ENCODE measurements around the gene ASCL2. TPM values are rescaled to one million over a fixed set of nuclear protein-coding genes. Genes with fewer than 3 reads are reported as not detected.

ASCL2 gene
- total RNA-seq, 1 donor from 2014 or later, result not detected

- intact Hi-C loops (cut with micrococcal nuclease), result no loop called here
- H3K27ac ChIP-seq (replicated peaks), result no peak overlapping the region
These were observed 40.6 kb downstream of the ASCL2 start for GRCh38 chr11:2229713-2230297.

GRCh38 chr11:2224254-2224653 lies 46.1 kb downstream of the ASCL2 start:
- H3K4me1 ChIP-seq, result no peaks in the 10 kb centered on the region
- no peaks in the 10 kb centered on the region for H3K36me3 ChIP-seq
- intact Hi-C loops (cut with micrococcal nuclease), result no loop called here
- H3K4me3 ChIP-seq, result no peak overlapping the region
- H3K27ac ChIP-seq (replicated peaks), result no peak overlapping the region
- TF ChIP-seq CTCF (IDR thresholded peaks at IDR 0.05; ENCODE audit: borderline replicate concordance), result no peak
- peaks cover 21% of the 10 kb centered on the region for H3K9me3 ChIP-seq (replicated peaks)
- H3K27me3 ChIP-seq (ENCODE audit: low read depth), result peaks cover 30% of the 10 kb centered on the region
- DNase-seq, result no peak

More at GRCh38 chr11:2229713-2230297, 40.6 kb downstream of the ASCL2 start:
- no peaks in the 10 kb centered on the region for H3K36me3 ChIP-seq
- TF ChIP-seq CTCF (IDR thresholded peaks at IDR 0.05; ENCODE audit: borderline replicate concordance), result no peak
- peaks cover 31% of the 10 kb centered on the region for H3K9me3 ChIP-seq (replicated peaks)
- no peak for DNase-seq
- no peaks in the 10 kb centered on the region for H3K4me1 ChIP-seq
- H3K4me3 ChIP-seq, result no peak overlapping the region
- H3K27me3 ChIP-seq (ENCODE audit: low read depth), result peaks cover 22% of the 10 kb centered on the region

GRCh38 chr11:2223153-2223794 lies 47.1 kb downstream of the ASCL2 start:
- no peak overlapping the region for H3K27ac ChIP-seq (replicated peaks)
- H3K27me3 ChIP-seq (ENCODE audit: low read depth), result peaks cover 30% of the 10 kb centered on the region
- no peaks in the 10 kb centered on the region for H3K36me3 ChIP-seq
- intact Hi-C loops (cut with micrococcal nuclease), result no loop called here
- H3K4me3 ChIP-seq, result no peak overlapping the region
- H3K4me1 ChIP-seq, result no peaks in the 10 kb centered on the region
- no peak for TF ChIP-seq CTCF (IDR thresholded peaks at IDR 0.05; ENCODE audit: borderline replicate concordance)
- no peak for DNase-seq
- peaks cover 13% of the 10 kb centered on the region for H3K9me3 ChIP-seq (replicated peaks)

GRCh38 chr11:2222451-2222850 lies 47.9 kb downstream of the ASCL2 start:
- Histone ChIP-seq H3K4me1 (no peaks in the 10 kb centered on the region), H3K27ac (replicated peaks) (no peak overlapping the region), H3K36me3 (no peaks in the 10 kb centered on the region), H3K9me3 (replicated peaks) (peaks cover 13% of the 10 kb centered on the region), H3K4me3 (no peak overlapping the region), H3K27me3 (ENCODE audit: low read depth) (peaks cover 38% of the 10 kb centered on the region)
- intact Hi-C loops (cut with micrococcal nuclease), result no loop called here
- DNase-seq, result no peak
- TF ChIP-seq CTCF (IDR thresholded peaks at IDR 0.05; ENCODE audit: borderline replicate concordance), result no peak

- TF ChIP-seq CTCF (IDR thresholded peaks at IDR 0.05; ENCODE audit: borderline replicate concordance), result no peak
- intact Hi-C loops (cut with micrococcal nuclease), result no loop called here
These were observed 48.8 kb downstream of the ASCL2 start for GRCh38 chr11:2221591-2221990.

More at GRCh38 chr11:2221591-2221990, 48.8 kb downstream of the ASCL2 start:
- no peak for DNase-seq
- no peak overlapping the region for H3K27ac ChIP-seq (replicated peaks)
- peaks cover 8% of the 10 kb centered on the region for H3K9me3 ChIP-seq (replicated peaks)
- no peaks in the 10 kb centered on the region for H3K36me3 ChIP-seq
- no peak overlapping the region for H3K4me3 ChIP-seq
- H3K4me1 ChIP-seq, result no peaks in the 10 kb centered on the region
- H3K27me3 ChIP-seq (ENCODE audit: low read depth), result peaks cover 47% of the 10 kb centered on the region

Measured in left ventricle myocardium inferior (tissue), 1 donor.